ENCODE results near the gene THRSP.

Gene THRSP

DNA sequence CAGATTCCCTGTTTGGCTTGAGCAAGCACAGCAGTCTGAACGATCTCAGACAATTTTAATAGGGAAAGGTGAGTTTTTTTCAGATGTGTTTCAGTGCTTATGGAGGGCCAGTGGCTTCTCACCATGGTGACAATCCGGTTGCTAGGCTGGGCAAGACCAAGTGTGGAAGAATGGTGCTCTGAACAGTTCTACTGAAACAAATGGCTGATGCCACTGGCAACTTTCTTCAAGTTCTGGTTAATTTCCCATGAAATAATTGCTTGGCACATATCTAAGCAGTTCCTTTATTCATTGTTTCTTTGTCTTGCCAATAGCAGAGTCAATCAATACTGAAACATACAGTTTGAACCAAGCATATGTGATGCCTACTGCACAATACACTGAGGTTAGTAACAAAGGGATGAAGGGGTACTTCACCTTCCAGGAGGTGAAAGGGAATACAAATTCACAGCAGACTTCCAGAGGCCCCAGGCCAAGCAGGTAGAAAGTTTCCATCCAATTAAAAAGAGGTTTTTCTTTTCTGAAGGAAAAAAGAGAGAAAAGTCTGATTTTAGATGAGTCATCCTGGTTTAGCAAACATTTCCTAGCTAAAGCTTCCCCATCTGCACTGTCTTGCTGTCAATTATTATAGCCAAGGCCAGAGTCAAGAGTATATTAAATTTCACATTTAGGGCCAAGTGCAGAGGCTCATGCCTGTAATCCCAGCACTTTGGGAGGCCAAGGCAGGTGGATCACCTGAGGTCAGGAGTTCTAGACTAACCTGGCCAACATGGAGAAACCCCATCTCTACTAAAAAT is 37.2 kb downstream of the THRSP start:
- DNase-seq: no peak

DNA sequence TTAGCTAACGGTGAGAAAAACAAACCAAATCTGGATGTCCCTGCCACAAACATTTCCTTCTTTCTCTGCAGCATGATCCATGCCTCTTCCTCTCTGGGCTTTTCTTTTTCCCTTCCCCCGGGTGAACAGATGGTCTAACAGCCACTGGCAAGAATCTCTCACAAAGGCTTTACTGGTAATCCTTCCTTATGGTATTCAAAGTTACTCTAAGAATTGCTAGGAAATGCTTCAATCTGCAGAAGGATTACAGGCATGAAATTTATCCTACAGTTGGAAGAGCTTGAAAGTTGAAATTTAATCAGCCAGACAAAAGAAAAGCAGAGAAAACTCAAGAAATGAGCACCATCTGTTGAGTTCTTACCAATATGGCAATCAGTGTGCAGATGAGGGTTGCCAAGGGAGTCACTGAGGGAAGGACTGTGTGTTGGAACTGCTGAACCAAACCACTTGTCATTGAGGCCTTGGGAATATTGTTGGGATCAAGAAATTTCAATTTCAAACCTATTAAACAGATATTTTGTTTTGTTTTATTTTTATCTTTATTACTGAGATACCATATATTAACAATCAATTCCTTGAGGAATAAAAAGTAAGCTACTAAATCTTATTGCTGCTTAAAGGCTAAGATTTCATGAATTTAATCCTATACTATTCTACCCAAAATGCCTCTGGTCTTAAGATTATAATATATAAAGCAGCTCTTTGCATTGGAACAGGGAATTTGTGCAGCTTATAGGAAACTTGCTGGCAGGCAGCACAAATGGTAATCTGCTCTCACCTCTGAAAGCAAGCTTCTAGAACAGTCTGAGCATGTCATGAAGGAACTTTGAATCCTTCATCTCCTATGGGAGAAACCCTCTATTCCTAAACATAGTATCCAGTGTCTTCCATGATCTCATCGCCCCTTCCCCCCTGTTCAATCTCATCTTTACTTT is 45.7 kb downstream of the THRSP start:
- no peak for DNase-seq

DNA sequence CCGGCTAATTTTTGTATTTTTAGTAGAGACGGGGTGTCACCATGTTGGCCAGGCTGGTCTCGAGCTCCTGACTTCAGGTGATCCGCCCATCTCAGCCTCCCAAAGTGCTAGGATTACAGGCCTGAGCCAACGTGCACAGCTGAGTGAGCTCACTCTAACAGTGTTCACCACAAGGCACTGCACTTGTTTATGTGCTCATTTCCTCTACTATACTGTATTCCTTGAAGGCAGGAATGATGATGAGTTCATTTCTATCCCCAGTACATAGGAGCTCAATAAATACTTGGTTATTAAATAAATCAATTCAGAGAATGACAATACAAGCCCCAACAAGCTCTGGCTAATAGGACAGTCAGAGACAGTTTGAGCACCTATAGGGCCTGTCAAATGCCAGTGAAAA is 46.7 kb downstream of the THRSP start:
- DNase-seq: no peak

DNA sequence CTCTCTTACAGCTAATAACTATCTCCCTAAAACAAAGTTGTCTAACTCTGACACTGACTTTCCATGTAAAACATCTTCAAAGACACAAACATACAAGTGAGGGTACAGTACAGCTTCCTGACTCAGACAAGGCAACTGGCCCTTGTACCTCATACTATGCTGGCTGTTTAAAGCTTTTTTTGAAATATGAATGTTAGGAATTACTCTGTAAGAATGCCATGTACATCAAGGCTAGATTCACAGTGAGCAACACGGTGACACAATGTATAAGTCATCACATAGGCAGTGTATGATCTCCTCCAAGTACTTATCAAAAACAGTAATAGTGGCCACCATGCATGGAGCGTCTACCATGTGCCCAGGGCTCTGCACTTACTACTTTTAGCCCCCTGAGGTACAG is 47.2 kb downstream of the THRSP start:
- DNase-seq: no peak

DNA sequence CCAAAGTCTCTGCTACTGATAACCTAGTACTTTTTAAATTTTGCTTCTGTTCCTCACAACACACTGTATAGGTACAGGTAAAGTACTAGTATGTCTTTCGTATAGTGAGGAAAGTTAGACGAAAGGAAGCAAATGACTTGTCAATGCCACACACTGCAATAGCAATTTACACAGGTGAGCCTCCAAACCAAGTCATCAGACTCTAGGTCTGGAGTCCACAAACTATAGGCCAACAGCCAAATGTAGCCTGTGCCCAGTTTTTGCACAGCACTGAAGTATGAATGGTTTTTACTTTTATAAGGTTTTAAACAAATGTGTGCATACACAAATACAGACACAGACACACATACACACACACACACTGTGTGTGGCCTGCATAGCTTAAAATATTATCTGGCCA is 47.6 kb downstream of the THRSP start:
- no peak for DNase-seq

DNA sequence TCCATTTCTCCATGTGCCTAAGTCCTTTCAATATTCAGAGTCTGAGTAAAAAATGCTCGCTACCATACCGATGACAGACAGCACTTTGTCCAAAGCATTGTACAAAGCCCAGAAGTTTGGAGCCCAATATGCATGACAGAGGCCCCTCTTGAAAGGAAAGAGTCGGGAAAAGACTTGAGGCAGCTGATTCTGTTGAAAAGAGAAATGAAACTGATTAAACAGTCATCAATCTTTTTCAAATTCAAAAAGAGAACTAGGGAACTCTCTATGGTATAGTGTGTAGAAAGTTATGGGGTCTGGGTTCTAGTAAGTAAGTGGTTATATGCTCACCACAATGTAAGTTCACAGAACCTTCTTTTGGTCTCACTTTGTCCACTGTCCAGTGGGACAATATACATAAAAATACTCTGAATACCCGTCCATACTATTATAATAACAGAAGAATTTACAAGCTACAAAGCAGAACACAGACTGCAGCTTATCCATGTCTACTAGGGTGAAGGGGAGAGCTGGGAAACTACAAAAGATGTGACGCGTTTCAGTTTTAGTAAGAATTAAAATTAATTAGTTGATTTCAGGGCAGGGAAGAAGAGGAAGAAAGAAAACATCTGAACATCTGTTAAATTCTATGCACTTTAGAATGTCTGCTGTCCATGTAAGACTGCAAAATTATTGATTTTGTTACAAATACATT is 49.1 kb downstream of the THRSP start:
- DNase-seq: no peak

All from right forelimb (tissue), 1 donor.